ENCODE results near the gene SLC16A2.
"Not testable (repeated sequence)": the region's sequence is repeated elsewhere in the genome, so short reads cannot be mapped to it uniquely, and the experiment has no call there.

SLC16A2 gene

DNA sequence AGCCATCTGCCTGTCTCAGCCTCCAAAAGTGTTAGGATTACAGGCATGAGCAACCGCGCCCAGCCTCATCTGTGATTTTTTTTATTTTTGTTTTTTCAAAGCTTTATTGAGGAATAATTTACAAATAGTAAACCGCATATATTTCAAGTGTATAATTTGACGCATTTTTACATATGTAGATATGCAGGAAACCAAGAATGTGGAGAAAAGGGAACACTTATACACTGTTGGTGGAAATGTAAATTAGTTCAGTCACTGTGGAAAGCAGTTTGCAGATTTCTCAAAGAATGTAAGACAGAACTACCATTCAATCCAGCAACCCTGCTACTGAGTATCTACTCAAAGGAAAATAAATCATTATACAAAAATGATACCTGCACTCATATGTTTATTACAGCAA, 85.9 kb downstream of the SLC16A2 start:
- no peak overlapping the region for H3K4me3 ChIP-seq (ENCODE audit: low read depth, low read length)
- TF ChIP-seq, protein P1, sequence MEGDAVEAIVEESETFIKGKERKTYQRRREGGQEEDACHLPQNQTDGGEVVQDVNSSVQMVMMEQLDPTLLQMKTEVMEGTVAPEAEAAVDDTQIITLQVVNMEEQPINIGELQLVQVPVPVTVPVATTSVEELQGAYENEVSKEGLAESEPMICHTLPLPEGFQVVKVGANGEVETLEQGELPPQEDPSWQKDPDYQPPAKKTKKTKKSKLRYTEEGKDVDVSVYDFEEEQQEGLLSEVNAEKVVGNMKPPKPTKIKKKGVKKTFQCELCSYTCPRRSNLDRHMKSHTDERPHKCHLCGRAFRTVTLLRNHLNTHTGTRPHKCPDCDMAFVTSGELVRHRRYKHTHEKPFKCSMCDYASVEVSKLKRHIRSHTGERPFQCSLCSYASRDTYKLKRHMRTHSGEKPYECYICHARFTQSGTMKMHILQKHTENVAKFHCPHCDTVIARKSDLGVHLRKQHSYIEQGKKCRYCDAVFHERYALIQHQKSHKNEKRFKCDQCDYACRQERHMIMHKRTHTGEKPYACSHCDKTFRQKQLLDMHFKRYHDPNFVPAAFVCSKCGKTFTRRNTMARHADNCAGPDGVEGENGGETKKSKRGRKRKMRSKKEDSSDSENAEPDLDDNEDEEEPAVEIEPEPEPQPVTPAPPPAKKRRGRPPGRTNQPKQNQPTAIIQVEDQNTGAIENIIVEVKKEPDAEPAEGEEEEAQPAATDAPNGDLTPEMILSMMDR (IDR thresholded peaks at IDR 0.05; ENCODE audit: low read depth, low read length) = no peak
- no peak for DNase-seq (ENCODE audit: low read depth, low spot score)
- in situ Hi-C loops (cut with HindIII; ENCODE audit: low sequenced_read_pairs) = no loop called here

GRCh38 chrX:74509989-74510388, 88.7 kb downstream of the SLC16A2 start:
- no peak overlapping the region for H3K4me3 ChIP-seq (ENCODE audit: low read depth, low read length)
- in situ Hi-C loops (cut with HindIII; ENCODE audit: low sequenced_read_pairs) = no loop called here
- no peak for DNase-seq (ENCODE audit: low read depth, low spot score)
- TF ChIP-seq, protein P1 (IDR thresholded peaks at IDR 0.05; ENCODE audit: low read depth, low read length) = no peak

- in situ Hi-C loops (cut with HindIII; ENCODE audit: low sequenced_read_pairs) = no loop called here
- no peak overlapping the region for H3K4me3 ChIP-seq (ENCODE audit: low read depth, low read length)
- no peak for DNase-seq (ENCODE audit: low read depth, low spot score)
- TF ChIP-seq, protein P1 (IDR thresholded peaks at IDR 0.05; ENCODE audit: low read depth, low read length) = no peak
These were observed 89.1 kb downstream of the SLC16A2 start for GRCh38 chrX:74510401-74510800.

DNA sequence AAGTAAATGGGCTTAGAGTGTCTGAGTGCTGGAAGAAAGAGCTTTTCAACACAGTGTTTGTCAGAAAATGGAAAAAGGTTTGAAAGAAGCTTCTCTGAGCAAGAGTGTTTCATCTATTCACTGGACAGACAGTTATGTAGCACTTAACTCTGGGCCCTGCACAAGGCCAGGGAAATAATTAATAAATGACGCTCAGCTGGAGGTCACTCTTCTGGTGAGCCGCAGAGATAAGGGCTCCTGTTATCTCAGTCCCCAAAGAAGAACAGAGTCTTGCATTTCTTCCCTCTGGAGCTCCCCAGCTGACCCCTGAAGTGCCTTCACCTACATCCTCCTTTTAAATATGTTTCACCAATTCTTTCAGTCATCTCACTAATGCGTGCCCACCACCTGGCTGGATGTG, 90.4 kb downstream of the SLC16A2 start:
- in situ Hi-C loops (cut with HindIII; ENCODE audit: low sequenced_read_pairs) = no loop called here
- TF ChIP-seq, protein P1 (IDR thresholded peaks at IDR 0.05; ENCODE audit: low read depth, low read length) = no peak

GRCh38 chrX:74514384-74514783, 93.1 kb downstream of the SLC16A2 start:
- TF ChIP-seq, protein P1 (IDR thresholded peaks at IDR 0.05; ENCODE audit: low read depth, low read length) = no peak
- DNase-seq (ENCODE audit: low read depth, low spot score) = no peak
- H3K4me3 ChIP-seq (ENCODE audit: low read depth, low read length) = no peak overlapping the region
- in situ Hi-C loops (cut with HindIII; ENCODE audit: low sequenced_read_pairs) = no loop called here

More for the DNA sequence above, 90.4 kb downstream of the SLC16A2 start:
- DNase-seq (ENCODE audit: low read depth, low spot score) = no peak
- no peak overlapping the region for H3K4me3 ChIP-seq (ENCODE audit: low read depth, low read length)

- in situ Hi-C loops (cut with HindIII; ENCODE audit: low sequenced_read_pairs) = no loop called here
- TF ChIP-seq, protein P1 (IDR thresholded peaks at IDR 0.05; ENCODE audit: low read depth, low read length) = no peak
- no peak overlapping the region for H3K4me3 ChIP-seq (ENCODE audit: low read depth, low read length)
- DNase-seq (ENCODE audit: low read depth, low spot score) = no peak
These were observed 94.1 kb downstream of the SLC16A2 start for GRCh38 chrX:74515356-74515755.

DNA sequence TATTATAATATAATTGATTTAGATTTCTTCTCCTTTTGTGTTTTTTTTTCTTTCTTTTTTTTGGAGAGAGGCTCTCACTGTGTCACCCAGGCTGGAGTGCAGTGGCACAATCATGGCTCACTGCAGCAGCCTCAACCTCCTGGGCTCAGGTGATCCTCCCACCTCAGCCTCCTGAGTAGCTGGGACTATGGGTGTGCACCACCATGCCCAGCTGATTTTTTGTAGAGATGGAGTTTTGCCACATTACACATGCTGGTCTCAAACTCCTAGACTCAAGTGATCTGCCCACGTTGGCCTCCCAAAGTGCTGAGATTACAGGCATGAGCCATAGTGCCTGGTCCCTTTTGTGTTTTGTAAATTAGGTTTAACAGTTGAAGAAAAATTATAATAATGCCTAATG, 94.7 kb downstream of the SLC16A2 start:
- H3K4me3 ChIP-seq (ENCODE audit: low read depth, low read length); DNase-seq (ENCODE audit: low read depth, low spot score); in situ Hi-C loops (cut with HindIII; ENCODE audit: low sequenced_read_pairs): not testable (repeated sequence)

Measured in astrocyte of the spinal cord (primary cell).